ENCODE results near the gene MCF2.

GRCh38 chrX:139639253-139639652 lies 68.7 kb downstream of the MCF2 start:
- TF ChIP-seq CTCF (conservative IDR thresholded peaks at IDR 0.05; ENCODE audit: low read depth, low read length) (no peak), EZH2 (IDR thresholded peaks at IDR 0.05; ENCODE audit: low read length, unreplicated experiment) (no peak), EZH2phosphoT487 (IDR thresholded peaks at IDR 0.05; ENCODE audit: borderline replicate concordance, low read length) (no peak)

All from PC-3 (cell line).